GM18507 (cell line): ENCODE measurements around the gene FCER2.

ENCODE experiments used
- DNase-seq: peaks from one replicate; pipeline ENCODE4 v3.0.0; 2011; ENCODE audit warnings: low read depth; ENCODE audit not compliant: insufficient read length; ENCODE audit errors: extremely low spot score
- FAIRE-seq: peaks from 2 replicates; lab custom pipeline; 2011; peaks lifted over from hg19 to GRCh38; lab: Jason Lieb, UNC

The FCER2 gene

DNA sequence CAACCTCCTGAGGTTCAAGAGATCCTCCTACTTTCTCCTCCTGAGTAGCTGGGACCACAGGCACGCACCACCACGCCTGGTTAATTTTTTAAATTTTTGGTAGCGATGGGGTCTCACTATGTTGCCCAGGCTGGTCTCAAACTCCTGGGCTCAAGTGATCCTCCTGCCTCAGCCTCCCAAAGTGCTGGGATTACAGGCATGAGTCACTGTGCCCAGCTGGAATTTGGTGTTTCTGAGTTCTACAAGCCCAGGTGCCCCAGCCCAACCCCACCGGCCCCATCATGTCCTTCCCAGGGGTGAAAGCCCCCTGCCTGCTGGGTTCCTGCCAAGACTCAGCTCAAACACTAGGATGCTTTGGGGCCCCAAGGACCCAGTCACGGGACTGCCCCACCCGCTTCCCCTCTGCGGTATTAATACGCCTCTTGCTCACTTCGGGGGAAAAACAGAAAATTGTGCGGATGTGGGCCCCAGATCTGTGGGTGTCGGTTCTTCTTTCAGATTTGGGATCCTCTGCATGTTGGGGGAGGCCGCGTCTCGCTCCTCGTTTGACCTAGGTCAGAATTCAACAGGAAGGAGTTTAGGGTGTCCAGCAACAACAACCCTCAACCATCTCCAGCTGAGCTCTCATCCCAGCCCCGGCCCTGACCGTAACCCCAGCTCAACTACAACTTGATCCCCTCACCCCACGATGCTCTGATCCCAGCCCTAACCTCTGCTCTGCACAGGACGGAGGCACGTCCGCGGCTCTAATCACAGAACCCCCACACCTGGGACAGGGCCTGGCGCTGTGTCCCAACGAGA, 3.7 kb upstream of the FCER2 start:
- FAIRE-seq, result peak; percentile 99
- peak; percentile 62 for DNase-seq

DNA sequence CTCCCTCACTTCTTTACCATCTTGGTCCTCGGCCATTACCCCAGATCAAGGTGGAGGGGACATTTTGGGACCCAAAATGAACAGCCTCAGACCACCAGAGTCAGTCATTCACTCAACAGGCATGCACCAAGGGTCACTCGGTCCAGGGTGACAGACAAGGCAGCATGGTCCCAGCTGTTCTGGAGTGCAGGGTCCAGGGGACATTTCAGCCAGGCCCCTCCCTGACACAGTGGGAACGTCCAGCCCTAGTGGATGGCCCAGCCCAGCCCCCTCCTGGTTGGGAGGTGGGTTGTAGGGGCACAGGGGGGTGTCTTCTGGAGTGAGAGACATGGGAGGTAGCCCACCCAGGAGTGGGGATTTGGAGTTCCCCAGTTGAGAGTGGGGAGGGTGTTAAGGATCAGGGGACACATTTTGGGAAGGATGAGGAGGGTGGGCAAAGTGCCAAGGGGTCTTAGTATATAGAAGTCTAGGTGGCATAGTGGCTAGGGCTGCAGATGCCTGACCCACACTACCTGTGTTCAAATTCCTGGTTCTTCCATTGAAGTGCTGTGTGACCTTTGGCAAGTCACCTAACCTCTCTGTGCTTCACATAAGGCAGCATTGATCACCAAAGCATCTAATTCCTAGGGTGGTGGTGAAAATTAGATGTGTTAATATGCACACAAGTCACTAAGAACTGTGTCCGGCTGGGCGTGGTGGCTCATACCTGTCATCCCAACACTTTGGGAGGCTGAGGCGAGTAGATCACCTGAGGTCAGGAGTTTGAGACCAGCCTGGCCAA, 2.5 kb upstream of the FCER2 start:
- DNase-seq (no peak), FAIRE-seq (peak; percentile 26)

DNA sequence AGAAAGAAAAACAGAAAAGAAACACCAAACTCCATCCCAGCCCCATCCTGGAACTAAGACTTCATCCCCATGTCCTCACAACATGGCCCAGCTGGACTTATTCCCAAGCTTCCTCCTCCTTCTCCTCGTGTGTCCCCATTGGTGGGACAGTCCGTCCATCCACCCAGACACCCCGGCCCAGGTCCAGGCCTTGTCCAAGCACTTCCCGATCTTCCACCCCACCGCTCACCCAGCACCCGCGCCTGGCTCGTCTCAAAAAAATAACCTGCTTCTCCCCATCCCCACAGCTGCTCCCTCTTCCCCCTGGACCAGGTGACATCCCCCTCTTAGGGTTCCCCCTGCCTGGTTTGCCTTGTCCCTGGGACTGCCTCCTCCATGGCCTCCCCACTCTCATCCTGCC, 1.4 kb upstream of the FCER2 start:
- no peak for FAIRE-seq
- DNase-seq, result no peak

DNA sequence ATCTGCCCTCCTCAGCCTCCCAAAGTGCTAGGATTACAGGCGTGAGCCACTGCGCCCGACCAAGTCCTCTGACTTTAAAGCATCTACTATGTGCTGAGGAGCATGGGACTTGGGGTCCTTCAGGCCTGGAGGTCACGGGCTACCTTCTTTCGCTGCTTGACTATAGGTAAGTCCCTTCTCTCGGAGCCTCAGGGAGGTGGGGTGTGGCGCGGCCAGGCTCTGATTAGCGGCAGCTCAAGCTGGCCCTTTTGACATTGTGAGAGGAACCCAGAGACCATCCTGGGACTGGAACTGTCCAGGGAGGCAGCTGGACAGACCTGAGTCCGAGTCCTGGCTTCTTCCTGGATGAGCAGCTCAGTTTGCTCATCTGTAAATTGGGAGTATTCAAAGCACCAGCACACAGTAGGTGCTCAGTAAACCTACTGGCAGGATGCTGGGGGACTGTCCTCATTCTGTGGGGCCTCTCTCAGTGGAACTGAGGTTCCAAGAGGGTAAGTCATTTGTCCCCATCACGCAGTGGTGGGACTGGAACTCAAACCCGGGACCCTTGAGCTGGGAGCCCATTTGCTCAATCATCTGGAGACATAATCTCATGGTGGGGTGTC, 780 bp downstream of the FCER2 start:
- DNase-seq (no peak), FAIRE-seq (no peak)

DNA sequence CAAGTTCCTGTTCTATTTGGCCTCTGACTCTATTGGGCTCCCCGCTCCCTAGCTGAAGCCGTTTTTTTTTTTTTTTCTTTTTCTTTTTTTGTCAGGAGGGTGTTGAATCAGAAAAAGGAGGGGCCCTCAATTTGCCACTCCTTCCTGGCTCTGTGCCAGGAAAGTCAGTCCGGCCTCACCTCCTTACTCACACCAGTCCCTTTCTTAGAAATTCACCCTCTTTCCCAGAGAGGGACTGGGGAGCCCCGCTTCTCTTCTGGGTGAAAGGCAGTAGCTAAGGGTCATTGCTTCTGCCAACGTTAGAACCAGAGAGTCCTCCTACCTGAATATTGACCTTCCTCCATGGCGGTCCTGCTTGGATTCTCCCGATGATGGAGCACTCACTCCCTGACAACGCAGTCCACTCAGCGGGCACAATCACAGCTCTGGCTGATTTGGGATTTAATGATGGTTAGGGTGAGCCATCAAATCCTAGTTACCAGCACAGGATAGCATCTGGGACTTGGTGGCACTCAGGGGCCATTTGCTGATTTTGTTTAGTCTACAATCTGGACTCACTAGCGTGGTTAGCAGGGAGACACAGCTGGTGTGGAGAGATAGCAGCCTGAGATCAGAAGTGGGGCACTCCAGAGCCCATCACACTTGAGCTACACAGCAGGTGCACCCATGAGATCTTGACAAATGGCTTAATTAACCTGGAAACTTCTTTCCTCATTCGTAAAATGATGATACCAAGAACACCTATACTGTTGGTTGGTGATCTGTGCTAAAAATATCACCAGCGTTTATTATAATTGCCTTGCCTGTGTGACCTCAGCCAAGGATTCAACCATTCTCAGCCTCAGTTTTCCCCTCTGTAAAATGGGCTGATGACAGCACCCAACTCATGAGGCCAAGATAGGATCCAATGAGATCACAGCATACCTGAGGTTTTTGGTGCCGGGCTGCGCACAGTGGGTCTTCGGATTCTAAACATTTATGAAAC, 2.2 kb downstream of the FCER2 start:
- DNase-seq, result no peak
- peak; percentile 88 for FAIRE-seq

DNA sequence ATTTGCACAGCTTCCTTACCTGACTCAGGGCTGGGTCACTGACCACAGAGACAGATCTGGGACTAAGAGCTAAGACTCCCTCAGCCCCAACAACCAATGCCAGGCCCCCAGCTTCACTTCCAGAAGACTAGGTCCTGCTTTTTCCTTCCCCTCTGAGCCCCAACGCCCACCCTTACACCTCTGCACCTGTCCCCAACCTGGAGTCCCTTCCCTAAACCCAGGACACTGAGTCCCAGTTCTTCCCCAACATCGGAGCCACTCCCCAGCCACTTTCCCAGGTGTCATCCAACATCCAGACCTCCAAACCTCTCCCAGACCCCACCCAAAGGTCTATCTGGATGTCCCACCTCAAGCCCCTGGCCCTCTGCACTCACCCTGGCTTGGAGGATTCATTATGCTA, 2.9 kb downstream of the FCER2 start:
- DNase-seq (no peak), FAIRE-seq (no peak)

DNA sequence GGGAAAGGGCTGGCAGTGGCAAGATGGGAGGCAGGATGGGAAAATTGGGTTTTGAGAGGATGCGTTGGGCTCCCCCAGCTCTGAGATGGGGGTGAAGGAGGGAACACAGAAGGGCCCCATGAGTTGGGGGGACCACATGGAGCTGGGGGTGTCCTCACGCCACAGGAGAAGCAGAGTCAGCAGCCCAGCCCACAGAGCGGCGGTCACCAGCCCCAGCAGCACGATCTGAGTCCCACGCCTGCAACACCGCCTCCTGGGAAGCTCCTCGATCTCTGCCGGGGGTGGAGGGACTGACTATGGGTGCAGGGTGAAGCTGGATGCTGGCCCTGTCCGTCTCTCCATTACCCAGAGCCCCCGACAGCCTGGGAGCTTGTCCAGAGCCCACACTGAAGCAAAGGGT, 3.3 kb downstream of the FCER2 start:
- FAIRE-seq (no peak), DNase-seq (no peak)

DNA sequence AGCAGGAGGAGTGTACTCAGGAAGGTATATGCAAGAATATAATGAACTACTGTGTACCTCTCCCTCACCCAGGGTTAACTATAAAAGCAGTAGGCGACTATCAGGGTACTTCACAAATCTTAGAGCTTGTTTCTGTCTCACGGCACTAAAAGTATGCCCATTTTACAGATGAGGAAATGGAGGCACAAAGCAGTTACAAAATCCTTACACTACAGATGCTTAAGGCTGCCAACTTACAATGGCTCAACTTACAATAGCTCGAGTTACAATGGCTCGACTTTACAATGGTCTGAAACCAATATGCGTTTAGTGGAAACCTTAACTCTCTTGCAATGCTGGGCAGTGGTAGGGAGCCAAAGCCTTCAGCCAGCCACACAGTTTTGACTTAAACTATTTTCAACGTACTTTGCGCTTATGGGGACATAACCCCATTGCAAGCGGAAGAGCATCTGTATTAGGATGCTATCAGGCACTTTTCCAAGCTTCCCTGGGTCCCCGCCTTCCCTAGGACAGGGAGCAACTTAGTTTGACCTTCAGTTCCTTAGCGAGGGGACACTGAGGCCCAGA, 4.1 kb downstream of the FCER2 start:
- FAIRE-seq (peak; percentile 41), DNase-seq (no peak)

DNA sequence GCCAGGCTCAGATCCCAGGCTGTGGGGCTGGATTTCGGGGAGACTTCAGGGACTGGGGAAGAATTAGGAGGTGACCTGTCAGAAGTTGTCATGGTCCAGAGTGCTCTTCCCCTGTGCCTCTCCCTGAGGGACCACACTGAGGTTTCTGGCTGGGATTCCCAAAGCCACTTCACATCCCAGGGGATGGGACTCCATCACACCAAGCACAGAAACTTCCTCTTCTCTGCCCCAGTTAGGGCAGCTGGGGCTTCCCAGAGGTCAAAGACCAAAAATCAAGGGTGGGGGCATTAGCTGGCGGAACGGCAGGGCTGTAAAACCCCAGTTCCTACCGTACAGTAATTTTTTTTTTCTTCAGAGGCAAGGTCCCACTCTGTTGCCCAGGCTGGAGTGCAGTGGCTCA, 7.4 kb downstream of the FCER2 start:
- DNase-seq (no peak), FAIRE-seq (peak; percentile 89)

DNA sequence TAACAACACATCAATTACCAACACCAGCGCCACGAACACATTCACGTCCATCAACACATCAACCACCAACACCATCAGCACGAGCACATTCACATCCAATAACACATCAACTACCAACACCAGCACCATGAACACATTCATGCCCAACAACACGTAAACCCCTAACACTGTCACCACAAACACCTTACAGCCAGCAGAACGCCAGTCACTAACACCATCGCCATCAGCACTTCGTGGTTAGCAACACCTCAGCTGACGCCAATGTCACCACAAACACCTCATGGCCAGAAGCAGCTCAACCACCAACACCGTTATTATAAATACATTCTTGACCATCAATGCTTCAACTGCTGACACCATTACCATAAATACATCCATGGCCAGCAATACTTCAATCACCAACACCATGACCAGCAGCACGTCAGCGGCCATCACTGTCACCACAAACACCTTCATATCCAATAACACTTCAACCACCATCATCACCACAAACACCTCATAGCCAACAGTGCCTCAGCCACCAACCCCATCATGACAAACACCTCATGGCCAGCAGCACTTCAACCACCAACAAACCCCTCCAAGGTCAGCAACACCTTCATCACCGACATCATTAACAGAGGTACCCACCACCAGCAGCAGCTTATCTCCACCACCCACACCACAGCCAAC, 9.4 kb downstream of the FCER2 start:
- peak; percentile 18 for FAIRE-seq

DNA sequence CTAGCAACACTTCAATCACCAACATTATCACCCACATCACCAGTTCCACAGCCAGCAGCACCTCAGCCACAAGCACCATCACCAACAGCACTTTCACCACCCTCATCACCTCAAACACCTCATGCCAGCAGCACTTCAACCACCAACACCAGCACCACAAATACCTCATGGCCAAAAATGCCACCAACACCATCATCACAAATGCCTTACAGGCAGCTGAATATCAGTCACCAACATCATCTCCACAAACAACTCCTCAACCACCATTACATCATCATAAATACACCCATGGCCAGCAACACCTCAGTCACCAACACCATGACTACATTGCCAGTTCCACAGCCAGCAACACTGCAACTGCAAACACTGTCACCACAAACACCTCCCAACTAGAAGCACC, 10.4 kb downstream of the FCER2 start:
- FAIRE-seq, result no peak
- DNase-seq, result no peak

More for the DNA sequence above, 9.4 kb downstream of the FCER2 start:
- no peak for DNase-seq

DNA sequence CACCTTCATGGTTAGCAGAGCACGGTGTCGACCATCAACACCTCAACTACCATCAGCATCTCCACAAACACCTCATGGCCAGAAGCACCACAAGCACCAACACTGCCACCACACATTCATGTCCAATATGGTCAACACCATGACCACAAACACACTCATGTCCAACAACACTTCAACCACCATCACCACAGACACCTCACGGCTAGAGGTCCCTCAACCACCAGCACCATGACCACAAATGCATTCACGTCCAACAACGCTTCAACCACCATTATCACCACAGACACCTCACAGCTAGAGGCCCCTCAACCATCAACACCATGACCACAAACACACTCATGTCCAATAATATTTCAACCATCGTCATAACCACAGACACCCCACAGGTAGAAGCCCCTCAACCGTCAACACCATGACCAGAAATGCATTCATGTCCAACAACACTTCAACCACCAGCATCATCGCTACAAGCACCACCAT, 11.1 kb downstream of the FCER2 start:
- FAIRE-seq, result peak; percentile 93
- DNase-seq, result no peak

DNA sequence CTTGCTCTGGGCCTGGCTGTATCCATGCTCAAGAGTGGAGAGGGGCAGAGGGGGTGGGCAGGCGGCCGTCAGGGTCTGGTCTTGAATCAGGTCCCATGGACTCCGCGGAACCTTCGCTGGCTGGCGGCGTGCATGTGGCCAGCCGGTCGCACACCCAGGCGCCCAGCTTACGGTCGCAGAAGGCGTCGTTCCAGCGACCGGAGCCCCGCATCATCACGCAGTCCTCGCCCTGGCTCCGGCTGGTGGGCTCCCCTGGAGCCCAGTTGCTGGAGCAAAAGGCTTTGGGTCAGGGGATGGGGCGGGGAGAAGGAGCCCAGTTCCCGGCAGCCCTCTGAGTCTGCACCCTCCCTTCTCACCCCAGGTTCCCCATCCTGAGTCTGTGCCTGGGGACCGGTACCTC, 12.8 kb downstream of the FCER2 start:
- DNase-seq (no peak), FAIRE-seq (no peak)

DNA sequence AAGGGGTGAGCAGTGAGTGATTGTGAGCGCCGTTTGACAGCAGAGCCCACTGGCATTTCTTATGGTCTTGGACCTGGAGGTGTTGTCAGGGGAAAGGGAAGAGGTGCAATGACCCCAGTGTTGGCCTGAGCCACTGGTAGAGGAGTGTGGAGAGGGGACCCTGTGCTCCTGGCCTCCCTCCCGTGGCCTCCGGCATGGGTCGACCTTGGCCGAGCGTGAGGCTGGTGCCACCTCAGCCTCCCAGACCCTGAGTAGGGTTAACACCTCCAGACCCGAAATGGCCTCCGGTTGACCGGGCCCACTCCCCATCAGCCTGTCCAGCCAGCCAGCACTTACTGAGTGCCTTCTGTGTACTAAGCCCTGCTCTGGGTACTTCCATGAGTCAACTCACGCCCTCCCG, 14.8 kb downstream of the FCER2 start:
- FAIRE-seq (no peak), DNase-seq (no peak)

DNA sequence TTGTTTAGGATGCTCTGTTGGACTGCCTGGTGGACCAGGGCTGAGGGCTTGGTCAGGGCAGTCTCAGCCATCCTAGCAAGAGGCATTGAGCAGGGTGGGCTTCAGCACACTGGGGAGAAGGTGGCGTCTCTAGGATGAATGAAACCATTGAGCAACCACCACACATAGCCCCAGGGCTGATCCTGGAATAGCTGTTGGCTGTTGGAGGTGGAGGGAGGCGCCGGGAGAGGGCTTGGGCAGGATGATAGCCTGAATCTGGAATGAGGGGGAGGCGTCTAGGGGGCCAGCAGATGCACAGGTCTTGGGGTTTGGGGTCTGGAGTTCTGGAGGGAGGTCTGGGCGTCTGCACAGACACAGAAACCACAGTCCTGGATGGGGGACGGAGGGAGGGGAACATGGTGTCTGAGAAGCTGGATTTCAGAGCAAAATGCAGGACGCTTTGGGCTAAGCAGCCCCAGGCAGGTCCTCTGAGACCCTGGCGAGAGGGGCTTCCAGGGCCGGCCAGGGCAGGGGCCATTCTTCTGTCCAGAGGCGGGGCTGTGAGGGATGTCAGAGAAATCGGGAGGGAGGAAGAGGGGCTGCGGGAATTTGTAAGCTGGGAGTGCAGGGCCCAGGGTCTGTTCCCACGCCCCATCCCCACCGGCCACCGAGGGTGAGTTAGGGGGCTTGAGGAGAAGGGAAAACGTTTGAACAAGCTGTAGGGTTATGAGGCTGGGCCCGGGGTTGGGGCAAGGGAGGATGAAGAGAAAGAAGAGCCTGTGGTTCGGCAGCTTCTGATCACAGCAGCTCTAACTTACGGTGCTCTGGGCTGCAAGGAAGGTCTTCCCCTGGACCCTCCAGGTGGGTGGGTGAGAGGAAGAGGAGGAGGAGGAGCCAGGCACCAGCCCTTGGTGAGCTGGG, 16.1 kb downstream of the FCER2 start:
- FAIRE-seq (no peak), DNase-seq (no peak)

DNA sequence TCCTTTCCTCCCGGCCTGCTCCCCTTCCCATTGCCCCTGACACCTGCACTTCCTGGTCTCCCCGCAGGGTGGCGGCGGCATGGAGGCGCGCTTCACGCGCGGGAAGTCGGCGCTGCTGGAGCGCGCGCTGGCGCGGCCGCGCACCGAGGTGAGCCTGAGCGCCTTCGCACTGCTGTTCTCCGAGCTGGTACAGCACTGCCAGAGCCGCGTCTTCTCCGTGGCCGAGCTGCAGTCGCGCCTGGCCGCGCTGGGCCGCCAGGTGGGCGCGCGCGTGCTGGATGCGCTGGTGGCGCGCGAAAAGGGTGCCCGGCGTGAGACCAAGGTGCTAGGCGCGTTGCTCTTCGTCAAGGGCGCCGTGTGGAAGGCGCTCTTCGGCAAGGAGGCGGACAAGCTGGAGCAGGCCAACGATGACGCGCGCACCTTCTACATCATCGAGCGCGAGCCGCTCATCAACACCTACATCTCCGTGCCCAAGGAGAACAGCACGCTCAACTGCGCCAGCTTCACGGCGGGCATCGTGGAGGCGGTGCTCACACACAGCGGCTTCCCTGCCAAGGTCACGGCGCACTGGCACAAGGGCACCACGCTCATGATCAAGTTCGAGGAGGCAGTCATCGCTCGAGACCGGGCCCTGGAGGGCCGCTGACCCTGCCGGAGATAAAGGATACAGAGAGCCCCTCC, 19.6 kb downstream of the FCER2 start:
- FAIRE-seq (no peak), DNase-seq (no peak)
